ENCODE data around the gene EIF4E1B.

GRCh38 chr5:176640616-176641015 lies 10.1 kb downstream of the EIF4E1B start:
- TF ChIP-seq CTCF (IDR thresholded peaks at IDR 0.05) (no peak), POLR2A (IDR thresholded peaks at IDR 0.05) (no peak)
